NCI-H1105 treated with DMSO at 0.1 percent for 48 hours (cell line): ENCODE measurements around the gene DBH.
"Not testable (repeated sequence)": the region's sequence is repeated elsewhere in the genome, so short reads cannot be mapped to it uniquely, and the experiment has no call there.

Source experiments
- DNase-seq: peaks from one replicate; lab custom pipeline; 2025; lab: John Stamatoyannopoulos, UW

Gene DBH

DNA sequence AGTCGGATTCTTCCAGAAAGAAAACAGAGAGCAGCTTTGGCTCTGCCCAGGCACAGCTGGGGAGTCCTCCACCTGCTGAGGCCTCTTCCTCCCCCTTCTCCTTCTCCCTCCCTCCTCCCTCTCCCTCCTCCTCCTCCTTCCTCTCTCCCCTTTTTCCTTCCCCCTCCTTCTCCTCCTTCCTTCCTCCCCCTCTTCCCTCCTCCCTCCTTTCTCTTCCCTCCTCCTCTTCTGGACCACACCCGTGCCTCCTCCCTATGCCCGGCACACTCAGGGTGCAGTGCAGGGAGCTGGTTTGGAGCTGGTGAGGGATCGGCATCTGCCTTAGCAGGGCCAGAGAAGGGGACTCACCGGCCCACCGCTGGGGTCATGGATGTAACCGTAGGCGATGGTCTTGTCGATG lies 30.2 kb downstream of the DBH start:
- no peak for DNase-seq

DNA sequence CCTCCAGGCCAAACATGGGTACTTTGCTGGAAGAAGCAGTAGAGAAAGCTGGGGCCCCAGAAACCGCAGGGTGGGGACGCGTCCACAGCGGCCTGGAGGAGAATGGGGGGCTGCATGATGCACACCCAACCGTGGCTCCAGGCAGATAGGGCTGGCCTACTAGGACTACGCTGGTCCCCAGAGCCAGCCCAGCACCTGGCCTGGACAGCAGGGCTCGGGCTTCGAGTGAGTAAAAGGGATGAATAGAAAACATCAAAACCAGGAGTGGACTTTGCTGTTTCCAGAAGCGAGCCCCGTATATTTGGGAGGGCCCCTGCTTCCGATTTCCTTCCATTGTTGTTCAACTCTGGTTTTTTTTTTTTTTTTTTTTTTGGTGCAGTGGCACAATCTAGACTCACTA lies 30.7 kb downstream of the DBH start:
- no peak for DNase-seq

DNA sequence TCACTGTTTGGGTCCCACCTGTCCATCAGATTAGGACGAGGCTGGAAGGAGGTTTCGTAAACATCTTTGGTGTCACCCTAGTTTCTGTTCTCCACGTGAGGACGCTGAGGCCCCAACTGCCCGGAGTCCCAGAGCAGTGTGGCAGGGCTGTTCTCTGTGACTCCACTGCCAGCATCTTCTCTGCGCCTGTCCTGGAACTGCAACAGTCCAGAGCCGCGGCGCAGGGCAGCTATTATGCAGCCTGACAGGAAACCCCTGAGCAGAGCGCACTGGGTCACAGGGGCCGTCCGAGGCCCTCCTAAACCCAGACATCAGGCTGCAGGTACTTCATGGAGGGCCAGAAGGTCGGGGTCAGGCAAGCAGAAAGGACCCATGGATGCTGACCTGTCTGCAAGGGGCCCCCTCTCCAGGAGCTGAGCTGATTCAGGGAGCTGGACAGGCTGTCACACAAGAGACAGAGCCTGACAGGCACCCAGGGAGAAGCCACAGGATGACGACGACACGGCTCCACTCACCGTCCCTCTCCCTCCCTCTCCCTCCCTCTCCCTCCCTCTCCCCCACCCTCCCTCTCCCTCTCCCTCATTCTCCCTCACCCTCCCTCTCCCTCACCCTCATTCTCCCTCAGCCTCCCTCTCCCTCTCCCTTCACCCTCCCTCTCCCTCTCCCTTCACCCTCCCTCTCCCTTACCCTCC lies 31.7 kb downstream of the DBH start:
- no peak for DNase-seq

DNA sequence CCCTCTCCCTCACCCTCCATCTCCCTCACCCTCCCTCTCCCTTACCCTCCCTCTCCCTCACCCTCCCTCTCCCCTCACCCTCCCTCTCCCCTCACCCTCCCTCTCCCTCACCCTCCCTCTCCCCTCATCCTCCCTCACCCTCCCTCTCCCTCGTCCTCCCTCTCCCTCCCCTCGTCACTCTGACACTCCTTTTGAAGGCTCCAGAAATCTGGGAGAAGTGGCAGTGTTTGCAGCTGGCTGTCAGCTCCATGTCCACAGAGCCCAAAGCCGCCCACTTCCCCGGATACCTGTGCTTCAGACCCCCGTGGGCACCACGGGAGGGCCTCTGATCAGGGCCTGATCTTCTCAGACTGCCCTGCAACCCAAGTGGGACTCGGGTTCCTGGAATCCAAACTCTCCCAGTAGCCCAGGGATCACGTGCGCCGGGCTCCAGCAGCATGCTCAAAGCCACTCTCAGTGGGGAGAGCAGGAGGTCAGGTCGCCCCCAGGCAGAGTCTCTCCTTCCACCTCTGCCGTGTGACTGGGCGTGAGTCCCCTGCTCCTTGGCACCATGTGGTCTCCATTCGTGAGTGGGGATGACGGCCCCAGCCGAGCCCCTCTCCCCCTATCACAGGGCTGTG lies 33.1 kb downstream of the DBH start:
- DNase-seq = no peak

DNA sequence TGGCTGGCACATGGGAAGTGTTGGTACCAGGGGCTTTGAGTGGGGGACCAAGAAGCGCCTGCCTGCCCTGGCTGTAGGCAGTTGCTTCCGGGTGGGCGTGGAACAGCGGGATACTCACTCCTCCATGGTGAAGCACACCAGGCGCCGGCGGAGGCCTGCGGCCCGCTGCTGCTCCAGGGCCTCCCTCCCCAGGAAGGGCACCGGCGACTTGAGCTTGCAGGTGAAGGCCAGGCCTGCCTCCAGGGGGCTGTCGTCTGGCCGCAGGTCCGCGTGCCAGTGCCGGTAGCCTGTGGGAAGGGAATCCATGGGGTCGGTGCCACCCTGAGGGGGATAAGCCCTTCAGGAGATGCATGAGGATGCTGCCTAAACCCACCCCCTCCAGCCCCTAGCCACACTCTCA lies 34.3 kb downstream of the DBH start:
- no peak for DNase-seq

DNA sequence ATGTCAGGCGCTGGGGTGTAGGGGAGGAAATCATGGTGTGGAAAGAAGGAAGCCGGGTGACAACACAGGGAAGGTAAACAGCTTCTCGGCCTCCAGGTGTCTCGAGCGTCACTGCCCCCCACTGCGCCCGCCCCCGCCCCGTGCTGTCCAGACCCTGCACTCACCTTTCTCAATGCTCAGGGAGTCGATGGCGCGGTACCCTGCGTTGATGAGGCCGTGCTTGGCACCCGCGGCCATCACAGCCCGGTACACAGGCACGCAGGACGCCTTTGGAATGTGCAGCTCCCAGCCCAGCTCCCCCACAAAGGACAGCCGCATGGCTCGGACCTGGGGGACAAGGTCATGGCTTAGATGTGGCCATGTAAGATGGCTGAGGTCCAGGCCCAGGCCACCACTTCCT lies 35.2 kb downstream of the DBH start:
- DNase-seq = no peak

DNA sequence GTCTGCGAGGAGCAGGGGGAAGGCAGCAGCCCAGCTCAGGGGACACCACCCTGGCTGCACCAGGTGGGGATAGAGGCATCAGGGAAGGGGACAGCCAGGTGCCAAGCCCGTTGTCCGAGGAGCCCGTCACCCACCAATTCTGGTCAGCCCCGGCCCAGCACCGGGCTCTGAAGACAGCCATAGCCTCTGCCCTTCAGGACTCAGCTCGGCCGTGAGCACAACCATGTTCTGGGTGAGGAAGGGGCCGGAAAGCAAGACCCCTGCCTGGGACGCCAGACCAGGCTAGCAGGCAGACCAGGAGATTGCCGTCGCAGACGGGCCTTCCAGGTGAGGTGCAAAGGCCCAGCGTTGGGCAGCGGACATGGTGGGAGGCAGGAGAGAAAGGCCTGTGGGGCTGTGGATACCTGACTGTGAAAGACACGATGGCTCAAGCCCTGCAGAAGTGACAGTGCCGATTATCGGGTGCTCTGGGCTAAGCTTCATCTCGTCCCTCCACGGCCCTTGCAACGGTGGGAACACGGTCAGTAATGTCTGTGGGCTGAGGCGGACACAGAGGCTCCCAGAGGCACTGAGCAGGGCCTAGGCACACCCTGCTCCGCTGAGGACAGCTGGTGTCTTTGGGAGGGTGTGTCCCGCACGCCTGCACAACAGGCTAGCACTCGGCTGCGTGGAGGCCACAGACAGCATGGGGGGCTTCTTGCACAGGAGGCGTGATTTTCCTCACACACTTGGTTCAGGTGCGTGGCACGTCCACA lies 36.5 kb downstream of the DBH start:
- DNase-seq = no peak

DNA sequence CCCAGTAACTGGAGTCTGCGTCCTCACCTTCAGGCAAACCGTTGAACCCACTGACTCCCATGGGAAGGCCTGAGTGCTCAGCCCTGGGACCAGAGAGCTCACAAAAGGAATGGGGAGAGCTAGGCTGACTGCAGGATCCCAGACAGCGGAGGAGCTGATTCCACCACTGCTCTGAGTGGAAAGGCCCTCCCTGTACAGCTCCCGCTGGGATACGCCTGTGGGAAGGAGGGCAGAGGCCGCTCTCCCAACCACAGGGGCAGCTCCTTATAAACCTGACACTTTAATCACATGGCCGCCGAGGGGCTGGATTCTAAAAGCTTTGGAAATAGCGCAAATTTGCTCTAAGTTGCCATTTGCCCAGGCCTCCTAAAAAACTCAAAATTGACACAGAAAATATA lies 37.1 kb downstream of the DBH start:
- DNase-seq = no peak

DNA sequence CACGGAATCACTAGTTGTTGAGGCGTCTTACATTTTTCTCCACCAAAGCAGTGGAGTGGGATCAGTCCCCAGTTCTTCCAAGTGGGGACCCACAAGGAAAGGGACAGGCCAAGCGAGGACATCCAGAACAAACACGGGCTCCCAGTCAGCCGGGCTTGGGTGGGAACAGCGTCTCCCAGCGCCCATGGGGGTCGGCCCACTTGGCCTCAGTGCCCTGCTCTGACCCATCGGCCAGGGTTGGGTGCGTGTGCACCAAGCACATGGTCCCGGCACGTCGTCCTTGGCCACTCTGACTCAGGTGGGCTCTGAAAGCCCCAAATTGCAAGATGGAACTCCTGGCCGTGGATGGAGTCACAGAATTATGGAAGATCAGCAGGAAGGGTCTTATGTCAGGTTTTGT lies 37.9 kb downstream of the DBH start:
- no peak for DNase-seq

DNA sequence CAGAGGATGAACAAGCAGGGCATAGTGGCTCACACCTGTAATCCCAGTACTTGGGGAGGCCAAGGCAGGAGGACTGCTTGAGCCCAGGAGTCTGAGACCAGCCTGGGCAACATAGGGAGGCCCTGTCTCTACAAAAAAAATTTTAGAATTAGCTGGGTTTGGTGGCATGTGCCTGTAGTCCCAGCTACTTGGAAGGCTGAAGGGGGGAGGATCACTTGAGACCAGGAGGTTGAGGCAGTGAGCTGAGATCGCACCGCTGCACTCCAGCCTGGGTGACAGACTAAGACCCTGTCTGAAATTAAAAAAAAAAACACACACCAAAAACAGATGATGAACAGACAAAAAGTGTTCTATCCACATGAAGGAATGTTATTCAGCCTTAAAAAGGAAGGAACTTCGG lies 39.6 kb downstream of the DBH start:
- DNase-seq = not testable (repeated sequence)

DNA sequence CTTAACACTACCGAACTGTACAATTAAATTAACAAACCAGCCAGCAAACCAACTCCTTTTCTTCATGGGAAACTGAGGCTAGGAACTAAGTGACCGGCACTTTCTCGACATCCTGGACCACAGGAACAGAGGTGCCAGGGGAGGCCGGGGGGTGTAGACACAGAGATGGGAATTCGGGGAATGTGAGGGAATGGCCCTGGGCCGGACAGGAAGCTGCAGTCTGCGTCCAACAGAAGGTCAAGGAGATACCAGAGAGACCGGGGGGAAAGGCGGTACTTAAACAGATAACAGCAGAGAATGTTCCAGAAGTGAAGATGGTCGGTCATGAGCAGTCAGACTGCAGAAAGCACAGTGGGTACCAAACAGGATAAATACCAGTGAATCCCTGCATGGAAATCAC lies 40.3 kb downstream of the DBH start:
- DNase-seq = no peak

DNA sequence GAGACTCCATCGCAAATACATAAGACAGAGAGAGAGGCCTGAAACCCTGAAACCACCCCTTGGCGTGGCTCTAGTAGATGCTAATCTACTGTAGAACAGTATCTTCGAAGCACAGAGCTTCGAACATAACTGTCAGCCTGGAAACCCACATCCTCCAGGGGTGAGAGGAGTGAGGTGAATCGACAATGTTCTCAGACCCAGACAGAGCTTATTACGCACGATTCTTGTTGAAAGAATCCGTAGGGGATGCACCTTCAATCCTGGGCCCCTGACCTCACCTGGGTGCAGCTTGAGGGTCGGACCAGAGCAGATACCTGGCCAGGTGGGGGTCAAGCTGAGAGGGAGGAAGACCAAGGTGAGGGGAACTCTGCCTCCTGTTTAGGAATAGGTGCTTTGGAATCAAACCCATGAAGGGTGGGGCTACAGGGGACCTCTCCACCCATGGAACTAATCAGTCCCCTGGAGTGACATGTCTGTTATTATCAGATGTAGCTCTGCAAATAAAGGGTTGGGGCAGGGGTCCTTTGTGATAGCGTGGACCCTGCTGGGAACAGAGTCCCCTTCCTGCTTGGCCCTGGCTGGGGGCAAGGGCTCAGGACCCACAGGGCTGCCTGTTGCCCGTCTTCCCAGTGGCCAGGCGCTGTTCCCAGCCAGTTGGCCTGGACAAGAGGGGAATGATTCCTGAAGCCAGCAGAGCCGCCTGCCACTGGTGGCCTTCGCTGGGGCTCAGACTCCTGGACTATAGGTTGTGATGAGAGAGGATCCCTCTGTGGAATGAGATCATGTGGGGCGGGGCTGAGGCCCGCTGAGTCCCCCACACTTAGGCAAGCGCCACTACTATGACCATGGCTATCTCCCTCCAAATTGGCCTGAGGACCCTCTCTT lies 41.2 kb downstream of the DBH start:
- DNase-seq = no peak

DNA sequence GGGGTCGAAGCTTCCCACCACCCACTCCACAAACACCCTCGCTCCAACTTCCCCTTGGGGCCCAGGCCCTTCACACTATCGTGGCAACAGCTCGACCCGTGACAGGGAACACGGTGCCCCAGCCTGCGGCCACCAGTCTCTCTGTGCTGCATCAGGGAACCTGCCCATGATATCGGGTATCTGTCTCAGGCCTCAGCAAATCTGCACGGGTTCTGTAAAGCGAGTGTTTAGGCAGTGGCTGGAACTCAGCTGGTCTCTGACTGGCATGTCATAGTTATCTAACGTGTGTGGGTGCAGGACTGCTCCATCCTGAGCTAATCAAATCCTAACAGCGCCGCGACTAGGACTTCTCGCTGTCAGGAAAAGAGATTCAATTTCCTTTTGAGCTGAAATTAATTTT lies 42.9 kb downstream of the DBH start:
- no peak for DNase-seq

DNA sequence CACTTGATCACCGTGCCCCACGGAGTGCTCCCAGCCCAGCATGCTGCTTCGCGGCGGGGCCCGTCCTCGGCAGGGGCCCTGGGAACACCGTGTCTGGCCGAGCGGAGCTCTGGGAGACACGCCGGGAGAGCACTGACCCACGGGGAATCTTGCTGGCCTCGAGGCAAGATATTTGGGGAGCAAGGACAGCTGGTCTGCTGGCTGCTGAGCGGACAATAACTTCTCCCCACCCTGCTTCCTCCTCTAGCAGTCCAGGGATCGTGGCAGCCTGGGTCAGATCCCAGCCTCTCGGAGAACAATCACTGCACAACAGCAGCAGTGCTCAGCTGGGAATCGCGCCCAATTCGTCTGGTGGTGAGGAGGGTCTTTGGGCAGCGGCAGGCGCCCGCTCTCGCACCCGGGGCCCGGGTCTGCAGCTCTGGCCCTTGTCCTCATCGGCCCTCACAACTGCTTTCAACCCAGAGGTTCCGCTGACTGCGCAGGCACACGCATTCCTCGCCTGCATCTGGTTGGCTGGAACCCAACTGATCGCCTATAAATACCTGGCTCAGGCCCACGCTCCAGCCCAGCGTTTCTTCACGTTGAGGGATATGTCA lies 43.4 kb downstream of the DBH start:
- no peak for DNase-seq

DNA sequence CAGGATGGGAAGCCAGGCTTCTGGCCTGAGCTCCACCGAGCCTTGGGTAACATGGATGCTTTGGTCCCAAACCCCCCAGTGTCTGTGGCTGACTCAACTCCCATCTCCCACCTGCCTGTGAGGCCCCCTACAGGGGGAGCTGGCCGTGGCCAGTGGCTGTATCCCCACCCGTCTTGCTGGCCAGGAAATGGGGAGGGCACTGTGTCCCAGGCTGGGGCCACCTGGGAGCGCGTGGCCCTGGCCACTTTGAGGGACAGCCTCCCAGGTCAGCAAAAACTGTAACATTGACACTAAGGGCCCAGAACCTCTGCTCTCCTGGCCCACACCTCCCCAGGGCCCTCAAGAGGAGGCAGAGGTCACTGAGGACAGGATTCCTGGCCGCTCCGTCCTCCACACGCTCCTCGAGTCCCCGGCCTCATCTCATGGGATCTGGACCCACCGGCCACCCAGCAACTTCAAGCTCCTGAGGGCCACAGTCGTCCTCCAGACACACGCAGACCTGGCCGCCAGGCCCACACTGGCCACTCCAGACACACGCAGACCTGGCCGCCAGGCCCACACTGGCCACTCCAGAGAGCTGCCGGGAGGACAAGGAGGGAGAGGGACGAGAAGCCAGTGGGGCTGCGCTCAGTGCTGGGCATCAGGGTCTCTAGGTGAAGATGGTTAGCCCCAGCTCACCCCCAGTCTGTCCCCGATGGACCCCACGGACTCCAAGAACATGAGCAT lies 44.2 kb downstream of the DBH start:
- no peak for DNase-seq

DNA sequence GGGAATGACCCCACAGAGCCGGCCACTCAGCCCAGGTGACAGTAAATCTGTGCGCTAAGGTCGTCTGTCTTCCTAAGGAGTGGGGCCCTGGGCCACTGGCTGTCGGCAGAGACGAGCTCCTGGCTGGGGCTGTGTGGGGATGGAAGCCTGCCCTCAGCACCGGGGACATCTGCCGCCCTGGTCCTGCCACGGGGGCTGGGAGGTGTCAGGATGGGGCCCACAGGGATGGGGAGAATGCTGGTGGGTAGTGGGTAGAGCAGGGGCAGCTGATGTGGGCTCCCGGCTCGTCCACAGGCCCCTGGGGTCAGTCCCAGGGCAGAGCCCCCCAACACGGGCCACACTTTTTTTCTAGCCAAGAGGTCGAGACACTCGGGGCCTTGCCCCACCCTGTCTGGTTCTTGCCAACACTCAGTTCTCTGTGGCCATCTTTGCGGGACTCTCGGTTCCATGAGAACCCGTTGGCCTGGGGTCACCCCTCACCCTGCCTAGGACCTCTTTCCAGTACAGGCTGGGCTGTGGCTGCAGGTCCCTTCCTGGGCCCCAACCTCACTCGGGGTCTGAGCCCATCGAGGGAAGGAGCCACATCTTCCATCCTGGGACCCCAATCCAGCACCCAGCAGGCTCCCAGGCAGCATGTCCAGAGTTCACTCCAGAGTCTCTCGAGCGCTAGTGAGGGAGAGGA lies 45.0 kb downstream of the DBH start:
- DNase-seq = no peak

DNA sequence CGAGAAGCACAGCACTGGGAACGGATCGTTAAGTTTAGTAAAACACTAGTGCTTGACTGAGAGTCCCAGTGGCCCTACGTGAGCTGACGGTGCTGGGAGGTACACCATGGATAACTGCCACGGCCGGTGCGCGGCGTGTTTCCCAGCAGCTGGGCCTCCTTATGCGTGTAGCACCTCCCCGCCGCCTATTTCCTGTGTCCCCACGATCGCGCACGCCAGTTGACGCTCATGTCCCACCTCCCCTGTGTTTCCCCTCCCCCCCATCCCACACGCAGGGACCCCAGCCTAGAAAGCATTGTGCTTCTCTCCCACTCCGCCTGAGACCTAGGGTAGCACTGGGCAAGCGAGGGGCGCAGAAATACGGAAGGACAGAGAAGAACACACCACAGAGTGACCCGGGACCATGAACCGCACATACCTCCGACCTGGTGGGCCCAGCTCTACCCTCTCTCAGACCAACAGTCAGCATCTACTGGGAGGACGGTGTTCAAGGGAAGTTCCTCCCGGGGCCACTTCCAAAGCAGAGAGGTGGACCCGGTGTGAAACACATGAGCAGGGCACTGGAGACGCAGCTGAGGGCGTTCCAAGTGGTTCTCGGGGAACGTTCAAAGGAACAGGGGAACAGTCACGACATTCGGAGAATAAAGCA lies 45.6 kb downstream of the DBH start:
- no peak for DNase-seq

DNA sequence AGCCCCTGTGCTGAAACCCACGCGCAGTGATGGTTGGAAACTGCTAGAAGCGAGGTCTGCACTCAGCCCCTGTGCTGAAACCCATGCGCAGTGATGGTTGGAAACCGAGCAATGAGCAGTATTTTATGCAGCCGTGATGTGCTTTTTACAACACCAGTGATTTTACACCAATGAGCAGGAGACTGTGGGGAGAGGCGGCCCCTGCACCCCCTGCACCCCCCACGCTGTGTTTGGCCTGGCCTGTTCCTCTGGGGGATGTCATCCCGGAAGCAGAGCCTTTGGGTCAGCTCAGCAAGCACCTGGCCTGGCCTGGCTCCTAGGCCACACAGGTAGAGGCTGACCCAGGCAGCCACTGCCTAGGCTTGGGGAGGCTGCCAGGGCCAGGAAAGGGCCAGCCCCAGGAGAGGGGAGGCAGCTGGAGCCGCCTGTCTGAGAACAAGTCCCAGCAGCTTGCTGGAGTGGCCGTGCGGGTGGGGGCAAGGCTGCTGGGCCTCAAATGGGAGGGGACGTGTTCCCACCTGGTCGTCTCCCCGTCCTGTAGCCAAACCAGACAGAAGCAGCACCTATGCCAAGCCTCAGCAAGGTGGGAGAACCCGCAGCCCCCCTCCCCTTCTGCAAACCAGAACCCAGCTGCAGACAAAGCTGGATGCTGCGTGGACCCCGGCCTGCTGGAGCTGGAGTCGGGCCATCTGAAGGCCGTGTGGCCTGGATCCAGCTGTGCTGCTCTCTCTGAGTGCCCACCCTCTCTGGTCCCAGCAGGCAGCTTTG lies 46.8 kb downstream of the DBH start:
- DNase-seq = no peak

DNA sequence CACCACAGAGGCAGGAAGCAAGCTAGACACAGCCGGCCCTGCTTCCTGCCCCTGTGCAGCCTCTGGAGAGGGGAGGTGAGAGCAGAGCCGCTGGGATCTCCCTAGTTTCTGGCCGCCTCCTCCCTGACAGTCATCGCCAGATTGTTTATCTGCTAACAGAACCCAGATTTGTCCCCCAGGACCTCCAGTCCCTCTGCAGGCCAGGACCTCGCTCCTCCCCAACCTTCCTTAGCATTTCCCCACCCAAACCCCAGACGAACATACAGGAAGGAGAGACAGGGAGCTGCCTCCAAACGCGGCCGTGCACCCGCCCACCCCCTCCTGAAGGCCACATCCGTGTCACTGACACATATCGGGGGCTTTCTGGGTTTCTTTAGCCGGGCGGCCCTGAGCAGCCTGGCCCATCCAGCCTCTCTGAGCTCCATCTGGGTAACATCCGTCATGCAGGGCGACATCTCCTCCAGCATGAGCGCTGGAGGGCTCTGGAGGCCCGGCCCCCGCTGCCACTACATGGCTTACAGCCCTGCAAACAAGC lies 47.5 kb downstream of the DBH start:
- DNase-seq = no peak
